HG03575 (cell line): ENCODE results near the gene C19orf67.
"Not testable (repeated sequence)": the region's sequence is repeated elsewhere in the genome, so short reads cannot be mapped to it uniquely, and the experiment has no call there.

Experiments
- ATAC-seq: cut with Tn5 transposase; IDR thresholded peaks from one replicate; pipeline ENCODE4 v1.9.1; 2021; ENCODE audit not compliant: unreplicated experiment, insufficient number of reproducible peaks, low FRiP score; ENCODE audit errors: extremely low read depth

The C19orf67 gene

DNA sequence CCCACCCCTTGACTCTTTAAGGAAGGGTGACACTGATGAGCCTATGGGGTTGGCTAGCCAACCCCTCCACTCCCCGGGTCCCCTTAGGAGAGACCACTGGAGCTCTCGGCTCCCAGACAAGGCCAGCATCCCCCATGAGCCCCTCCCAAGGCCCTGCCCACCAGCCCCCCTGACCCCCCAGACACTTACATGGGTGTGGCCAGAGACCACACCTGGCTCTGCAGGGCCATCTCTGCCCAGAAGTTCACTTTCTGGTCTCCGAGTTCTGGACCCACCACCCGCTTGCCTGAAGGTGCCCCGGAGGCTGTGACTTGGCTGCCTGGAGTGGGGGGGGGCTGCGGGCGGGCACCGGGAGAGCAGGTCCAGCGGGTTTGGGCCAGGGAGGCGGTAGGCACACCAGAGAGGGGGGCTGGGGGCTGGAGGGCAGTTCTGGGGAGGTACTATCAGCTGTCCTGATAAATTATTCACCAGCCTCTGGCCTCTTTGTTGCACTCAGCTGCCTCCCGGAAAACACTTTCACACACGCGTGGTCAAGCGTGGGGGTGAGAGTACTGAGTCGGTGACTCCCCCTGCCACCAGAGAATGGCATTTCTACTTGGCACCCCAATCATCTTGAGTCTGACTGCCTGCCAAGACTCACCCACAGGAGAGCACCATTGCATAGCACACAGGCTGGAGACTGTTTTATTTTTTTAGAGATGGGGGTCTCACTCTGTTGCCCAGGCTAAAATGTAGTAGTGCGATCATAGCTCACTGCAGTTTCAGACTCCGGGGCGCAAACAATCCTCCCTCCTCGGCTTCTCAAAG lies 23.6 kb downstream of the C19orf67 start, which contains the start of gene PALM3:
PALM3 (minus strand) TSS at position 326 of the 807 bp plus-strand sequence; CDS start at position 230, 96 bp downstream.
- no peak for ATAC-seq

DNA sequence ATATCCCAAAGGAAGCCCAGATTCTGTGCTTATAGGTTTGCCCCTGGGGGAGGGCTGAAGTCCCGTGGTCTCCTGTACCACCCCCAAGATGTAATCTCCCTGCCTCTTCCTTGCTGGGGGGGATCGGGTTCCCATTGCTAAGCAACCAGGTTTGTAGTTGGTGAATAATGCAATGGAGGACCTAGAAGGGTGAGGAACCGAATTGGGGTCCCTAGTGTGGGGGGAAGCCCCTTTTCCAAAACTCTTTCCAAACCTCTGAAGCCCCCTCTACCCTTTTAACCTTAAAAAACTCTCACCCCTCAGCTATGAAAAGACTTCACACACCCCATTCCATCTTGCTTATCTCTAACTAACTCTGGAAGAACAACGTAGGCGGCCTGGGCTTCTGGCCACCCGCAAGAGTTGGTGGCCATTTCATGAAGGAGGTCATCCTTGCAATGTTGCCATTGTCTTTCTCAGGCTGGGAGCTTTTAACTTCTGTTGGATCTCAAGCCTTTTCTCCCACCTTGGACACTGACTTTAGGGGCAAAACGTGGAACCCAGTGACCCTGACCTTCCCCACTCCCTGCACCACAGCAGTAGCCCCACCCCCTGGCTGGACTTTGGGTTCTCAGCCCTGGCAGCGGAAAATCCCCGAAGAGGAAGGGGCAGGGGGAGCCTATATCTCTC lies 24.4 kb downstream of the C19orf67 start:
- ATAC-seq = no peak

DNA sequence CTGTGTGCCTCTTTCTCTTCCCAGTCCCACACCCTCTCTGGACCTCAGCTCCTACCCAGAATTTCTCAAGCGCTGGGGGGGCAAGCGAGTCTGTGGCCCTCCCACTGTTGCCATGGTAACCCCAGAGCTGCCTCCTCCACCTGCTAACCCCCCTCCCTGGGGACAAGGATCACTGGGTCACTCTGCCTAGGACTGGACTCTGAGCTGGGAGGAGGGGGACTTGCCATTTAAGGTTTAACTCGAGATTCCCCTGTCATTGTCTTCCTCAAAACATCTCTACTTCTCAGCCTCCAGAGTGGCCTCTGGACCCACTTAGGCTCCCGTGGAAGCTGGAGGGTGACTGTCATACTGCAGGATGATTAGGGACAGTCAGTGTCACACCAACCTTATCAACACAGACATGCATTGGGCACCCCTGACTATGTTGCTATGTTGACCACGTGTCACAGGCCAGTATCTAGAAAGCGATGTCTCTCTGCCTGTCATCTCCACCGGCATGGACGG lies 25.9 kb downstream of the C19orf67 start:
- no peak for ATAC-seq

DNA sequence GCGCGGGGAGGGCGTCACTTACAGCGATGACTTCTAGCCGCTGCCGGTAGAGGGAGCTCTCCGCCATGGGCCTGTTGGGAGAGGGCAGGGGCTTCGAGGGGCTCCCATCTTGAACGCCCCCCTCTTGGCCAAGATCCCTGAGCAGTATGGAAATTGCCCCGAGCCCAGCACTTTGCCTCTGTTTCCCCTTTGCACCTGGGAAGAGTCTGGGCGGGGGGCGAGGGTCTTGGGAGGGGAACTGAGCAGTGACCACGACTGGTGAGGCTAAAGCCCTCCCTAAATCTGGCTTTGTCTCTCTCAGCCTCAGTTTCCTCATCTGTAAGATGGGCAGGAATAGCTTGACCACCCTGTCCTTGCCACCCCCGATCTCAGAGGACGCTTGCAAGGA lies 26.5 kb downstream of the C19orf67 start:
- no peak for ATAC-seq

DNA sequence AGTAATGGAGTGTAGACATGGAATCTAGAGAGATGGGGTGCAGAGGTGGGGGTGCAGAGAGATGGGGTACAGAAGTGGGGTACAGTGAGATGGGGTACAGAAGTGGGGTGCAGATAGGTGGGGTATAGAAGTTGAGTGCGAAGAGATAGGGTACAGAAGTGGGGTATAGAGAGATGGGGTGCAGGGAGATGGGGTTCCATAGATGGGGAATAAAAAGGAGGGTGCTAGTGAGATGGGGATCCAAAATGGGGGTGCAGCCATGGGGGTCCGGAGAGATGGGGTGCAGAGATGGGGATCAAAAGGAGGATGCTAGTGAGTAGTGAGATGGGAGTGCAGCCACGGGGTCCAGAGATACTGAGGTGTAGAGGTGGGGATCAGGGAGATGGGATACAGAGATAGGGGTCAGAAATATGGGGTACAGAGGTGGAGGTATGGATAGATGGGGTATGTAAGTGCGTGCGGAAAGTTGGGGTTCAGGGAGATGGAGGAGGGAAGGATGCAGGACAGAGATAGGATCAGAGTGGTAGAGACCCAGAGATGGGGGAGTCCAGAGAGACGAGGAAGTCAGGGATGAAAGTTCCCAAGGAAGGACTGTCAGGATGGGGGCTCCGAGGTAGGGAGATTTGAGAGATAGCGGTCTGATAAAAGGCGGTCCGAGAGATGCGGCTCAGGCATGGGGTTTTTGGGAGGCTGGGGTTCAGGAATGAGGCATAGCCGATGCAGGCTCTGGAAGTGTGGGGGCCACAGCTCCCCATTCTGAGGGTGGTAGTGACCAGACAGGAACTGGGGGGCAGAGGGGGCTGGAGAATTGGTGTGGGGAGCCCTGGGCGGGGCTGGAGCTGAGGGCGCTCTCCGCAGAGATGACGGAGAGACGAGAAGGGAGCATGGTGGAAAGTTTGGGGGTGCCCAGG lies 27.1 kb downstream of the C19orf67 start:
- no peak for ATAC-seq

DNA sequence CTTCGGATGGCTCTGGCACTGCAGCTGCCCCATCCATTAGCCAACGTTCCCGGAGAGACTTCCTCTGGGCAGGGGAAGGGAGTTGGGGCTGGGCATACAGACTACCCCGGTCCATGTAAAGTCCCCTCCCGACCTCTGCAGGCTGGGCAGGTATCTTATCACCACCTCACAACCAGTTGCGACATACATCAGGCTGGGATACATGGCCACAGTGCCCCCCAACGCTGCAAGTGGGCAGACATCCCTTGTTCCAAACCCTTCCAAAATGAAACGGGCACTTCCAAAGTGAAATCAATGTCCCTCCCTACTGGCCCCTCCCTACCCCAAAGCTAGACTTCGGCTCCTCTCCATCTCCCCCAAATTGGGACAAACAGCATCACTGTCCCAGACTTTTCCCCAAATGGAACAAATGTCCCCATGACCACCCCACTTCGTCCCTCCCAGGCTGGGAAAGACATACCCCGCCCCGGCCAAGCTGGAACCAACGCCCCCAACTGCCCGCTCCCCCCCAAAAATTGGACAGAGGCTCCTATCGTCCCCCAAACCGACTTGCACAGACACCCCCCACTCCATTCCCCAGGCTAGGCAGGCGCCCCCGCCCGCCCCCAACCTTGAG lies 28.7 kb downstream of the C19orf67 start:
- no peak for ATAC-seq

DNA sequence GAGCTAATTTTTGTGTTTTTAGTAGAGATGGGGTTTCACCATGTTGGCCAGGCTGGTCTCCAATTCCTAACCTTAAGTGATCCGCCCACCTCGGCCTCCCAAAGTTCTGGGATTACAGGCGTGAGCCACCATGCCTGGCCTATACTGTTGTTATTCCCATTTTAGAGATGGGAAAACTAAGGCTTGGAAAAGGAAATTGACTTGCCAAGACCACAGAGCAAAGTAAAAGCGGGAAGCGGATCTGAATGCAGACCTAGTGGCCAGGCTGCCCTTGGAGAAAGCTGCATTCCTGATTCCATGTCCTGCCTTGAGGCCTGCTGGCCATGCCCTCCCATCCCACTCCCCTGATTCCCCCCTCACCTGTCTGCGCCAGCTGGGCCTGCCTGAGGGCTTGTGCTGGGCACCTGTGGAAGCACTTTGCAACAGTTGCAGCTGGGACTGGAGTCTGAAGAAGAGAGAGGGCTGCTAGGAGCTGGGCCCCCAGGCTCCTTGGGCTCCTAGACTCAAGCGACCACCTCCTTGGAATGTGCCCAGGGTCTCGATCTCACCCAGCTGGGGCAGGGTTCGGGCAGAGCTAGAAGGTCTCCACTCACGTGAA lies 29.4 kb downstream of the C19orf67 start:
- no peak for ATAC-seq

DNA sequence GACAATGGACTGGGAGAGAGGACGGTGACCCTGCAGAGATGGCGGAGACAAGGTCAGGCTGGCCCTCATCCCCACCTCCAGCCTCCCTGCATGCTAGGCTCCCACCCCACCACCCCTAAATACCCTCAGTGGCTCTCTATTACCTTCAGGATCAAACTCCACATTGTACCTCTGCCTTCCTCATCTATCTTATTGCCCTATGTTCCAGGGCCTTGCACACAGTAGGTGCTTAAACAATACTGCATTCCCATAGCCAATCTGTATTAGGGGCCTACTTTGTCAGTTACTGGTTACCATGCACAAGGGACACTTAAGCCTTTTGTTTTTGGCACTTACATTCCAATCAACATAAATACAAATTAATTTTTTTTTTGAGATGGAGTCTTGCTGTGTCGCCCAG lies 30.2 kb downstream of the C19orf67 start:
- no peak for ATAC-seq

DNA sequence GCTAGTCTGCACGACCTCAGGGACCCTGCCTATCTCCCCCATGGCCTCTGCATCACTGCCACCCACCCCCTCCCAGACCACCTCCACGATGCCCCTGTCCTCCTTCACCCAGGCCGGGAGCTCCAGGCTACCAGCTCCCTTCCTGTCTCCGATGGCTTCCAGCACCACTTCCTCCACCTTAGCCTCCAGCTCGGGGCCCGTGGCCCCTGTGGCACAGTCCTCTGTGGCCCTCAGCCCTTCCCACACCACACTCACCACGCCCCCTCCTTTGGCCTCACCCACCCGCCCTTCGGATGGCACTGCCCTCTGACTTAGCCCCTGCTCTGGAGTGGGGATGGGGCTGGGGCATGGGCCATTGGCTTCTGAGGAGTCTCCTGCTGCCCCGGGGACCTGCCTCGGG lies 30.9 kb downstream of the C19orf67 start:
- no peak for ATAC-seq

DNA sequence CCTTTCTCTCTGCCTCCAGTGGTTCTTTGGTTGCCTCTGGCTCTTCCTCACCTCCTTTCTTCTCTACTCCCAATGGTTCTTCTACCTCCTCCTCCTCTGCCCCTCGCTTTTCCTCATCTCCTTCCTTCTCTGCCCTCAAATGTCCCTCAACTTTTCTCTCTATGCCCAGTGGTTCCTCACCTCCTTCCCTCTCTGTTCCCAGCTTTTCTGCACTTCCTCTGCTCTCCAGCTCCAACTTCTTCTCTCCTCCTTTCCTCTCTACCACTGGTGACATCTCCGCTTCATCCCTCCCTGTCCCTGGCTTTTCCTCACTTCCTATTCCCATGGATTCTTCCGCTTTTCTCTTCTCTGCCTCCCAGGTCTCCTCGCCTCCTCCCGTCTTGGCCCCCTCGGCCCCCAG lies 31.5 kb downstream of the C19orf67 start:
- ATAC-seq = no peak

DNA sequence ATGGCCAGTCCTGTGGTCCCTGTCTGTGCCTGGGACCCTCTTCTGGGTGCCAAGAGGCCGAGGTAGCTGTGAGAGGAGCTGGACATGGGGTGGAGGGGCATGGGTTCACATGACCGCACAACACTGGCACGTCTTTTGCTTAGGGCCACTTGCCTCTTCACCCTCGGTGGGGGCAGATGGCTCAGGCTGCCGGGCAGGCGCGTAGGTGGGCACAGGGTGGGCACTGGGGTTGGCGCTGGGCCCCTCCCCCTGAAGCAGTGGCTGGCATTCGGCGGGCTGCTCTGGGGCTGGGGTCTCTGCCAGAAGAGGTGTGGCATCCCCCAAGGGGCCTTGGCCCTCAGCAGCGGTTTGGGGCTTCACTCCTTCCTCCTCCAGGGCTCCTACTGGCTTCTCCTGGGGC lies 32.1 kb downstream of the C19orf67 start:
- no peak for ATAC-seq

DNA sequence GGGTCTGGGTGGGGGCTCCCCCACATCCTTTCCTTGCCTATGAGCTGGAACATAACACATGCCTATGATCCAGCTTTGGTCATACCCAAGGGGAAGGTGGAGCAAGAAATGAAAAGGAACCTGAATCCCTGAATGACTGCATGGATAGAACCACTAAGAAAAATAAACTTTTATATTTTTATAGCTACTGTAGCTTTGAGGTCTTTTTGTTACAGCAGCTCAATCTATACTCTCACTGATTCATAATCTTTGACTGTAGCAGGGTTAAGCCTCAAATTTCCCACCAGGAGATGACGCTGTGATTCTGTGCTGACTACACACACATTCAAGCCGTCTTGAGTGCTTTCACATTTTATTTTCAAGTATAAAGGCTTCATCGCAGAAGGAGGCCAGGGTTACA lies 32.6 kb downstream of the C19orf67 start:
- no peak for ATAC-seq

DNA sequence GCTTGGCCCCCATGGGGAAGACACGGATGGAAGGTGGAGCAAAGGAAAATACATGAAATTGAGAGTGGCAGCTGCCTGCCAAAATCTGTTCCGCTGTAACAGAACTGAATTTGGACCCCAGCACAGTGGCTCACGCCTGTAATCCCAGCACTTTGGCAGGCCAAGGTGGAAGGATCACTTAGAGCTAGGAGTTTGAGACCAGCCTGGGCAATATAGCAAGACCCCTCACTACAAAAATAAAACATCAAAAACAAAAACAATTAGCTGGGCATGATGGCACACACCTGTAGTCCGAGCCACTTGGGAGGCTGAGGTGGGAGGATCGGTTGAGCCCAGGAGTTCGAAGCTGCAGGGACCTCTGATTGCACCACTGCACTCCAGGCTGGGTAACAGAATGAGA lies 33.1 kb downstream of the C19orf67 start:
- ATAC-seq = no peak

DNA sequence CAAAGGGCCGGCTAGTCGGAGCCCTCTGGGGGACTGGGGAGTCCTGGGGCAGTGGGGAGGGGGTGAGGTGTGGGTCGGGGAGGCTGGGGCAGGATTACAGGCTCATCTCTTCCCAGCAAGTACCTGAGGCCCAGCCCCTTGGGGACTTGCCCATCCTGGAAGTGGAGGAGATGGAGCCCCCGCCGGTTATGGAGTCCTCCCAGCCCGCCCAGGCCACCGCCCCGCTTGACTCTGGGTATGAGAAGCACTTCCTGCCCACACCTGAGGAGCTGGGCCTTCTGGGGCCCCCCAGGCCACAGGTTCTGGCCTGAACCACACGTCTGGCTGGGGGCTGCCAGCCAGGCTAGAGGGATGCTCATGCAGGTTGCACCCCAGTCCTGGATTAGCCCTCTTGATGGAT lies 33.6 kb downstream of the C19orf67 start:
- ATAC-seq = no peak

DNA sequence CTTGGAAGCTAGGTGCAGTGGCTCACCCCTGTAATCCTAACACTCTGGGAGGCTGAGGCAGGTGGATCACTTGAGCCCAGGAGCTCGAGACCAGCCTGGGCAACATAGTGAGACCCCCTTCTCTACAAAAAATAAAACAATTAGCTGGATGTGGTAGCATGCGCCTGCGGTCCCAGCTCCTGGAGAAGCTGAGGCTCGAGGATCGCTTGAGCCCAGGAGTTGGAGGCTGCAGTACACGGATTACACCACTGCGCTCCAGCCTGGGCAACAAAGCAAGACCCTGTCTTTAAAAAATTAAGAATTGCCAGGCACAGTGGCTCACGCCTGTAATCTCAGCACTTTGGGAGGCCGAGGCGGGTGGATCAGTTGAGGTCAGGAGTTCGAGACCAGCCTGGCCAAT lies 34.6 kb downstream of the C19orf67 start:
- ATAC-seq = not testable (repeated sequence)

DNA sequence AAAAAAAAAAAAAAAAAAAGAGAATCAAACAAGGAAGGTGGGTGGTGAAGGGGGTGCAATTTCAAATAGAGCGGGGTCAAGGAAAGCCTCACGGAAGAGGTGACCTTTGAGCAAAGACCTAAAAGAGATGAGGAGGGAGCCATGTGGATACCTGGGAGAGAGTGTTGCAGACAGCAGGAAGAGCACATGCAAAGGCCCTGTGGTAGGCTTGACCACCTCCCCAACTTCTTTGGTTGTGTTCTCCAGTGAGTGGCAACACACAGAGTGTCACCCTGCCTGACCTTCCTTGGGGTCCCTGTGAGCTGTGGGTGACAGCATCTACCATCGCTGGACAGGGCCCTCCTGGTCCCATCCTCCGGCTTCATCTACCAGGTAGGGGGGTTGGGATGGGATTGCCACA lies 35.1 kb downstream of the C19orf67 start:
- ATAC-seq = no peak

DNA sequence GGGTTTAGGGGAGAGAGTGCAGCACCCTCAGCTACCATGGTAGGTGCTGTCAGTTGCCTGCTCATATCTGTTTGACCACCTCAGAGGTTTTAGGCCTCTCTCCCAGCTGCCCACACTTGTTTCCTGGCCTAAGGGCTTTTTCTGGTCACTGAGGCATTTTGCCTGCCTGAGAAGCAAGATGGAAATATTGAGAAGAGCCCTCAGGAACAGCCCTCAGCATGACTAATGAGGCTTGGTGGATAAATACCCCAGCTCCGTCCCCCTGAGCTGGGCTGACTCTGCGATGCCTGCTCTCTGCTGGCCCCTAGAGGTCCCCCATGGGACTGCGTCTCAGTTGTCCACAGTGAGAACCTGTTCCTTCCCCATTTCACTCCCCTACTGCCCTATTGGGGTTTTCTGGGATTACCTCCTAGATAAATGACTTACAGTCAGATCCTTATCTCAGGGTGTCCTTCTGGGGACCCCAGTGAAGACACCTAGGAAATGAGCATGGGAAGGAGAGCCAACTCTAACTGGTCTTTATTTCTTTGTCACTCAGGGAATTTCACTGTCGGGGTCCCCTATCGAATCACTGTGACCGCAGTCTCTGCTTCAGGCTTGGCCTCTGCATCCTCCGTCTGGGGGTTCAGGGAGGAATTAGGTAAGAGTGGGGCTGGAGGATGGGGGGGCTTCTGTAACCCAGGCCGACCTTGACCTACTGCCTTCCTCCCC lies 37.0 kb downstream of the C19orf67 start:
- no peak for ATAC-seq

DNA sequence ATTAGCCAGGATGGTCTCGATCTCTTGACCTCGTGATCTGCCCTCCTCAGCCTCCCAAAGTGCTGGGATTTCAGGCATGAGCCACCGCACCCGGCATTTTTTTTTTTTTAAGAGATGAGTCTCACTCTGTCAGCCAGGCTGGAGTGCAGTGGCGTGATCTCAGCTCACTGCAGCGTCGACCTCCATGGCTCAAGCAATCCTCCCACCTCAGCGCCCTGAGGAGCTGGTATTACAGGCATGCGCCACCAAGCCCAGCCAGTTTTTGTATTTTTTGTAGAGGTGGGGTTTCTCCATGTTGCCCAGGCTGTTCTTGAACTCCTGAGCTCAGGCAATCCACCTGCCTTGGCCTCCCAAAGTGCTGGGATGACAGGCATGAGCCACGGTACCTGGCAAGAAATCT lies 37.7 kb downstream of the C19orf67 start:
- not testable (repeated sequence) for ATAC-seq
